ENCODE measurements around the gene CD40. TPM values are rescaled to one million over a fixed set of nuclear protein-coding genes. Genes with fewer than 3 reads are reported as not detected.

The CD40 gene
- total RNA-seq, 6 experiments from 2014 or later, result 0.34 to 3.6 (median 0.62) TPM

GRCh38 chr20:46135856-46136633, 17.9 kb downstream of the CD40 start:
- no peaks in the 10 kb centered on the region for H3K9me3 Mint-ChIP-seq
- H3K4me1 Mint-ChIP-seq (ENCODE audit: low read depth), result peaks cover 8% of the 10 kb centered on the region
- no peak overlapping the region for H3K27ac Mint-ChIP-seq
- H3K4me3 Mint-ChIP-seq, result no peak overlapping the region
- DNase-seq, result no peak
- H3K36me3 Mint-ChIP-seq (ENCODE audit: low read depth), result no peaks in the 10 kb centered on the region
- TF ChIP-seq CTCF (IDR thresholded peaks at IDR 0.05), result no peak
- peaks cover 53% of the 10 kb centered on the region for H3K27me3 Mint-ChIP-seq (ENCODE audit: insufficient read depth)

DNA sequence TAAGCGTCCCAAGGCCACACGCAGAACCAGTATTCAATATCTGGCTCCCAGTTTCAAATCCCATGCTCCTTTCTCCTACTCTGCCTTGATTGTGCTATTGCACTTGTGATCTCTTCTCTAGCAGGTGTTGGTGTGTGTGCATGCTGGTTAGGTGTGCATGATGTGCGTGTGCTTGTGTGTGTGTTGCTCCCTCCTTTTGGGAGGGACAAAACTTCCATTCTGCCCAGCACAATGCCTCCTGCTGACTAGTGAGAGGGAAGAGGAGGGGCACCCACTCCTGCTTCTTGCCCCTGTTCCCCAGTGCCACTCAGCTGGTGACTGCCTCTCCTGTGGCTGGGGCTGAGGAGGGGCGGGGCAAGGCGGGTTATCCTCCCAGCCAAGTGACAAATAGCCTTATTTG, 19.7 kb downstream of the CD40 start:
- no peaks in the 10 kb centered on the region for H3K36me3 Mint-ChIP-seq (ENCODE audit: low read depth)
- H3K4me1 Mint-ChIP-seq (ENCODE audit: low read depth), result peaks cover 2% of the 10 kb centered on the region; the same call in 1 of the 2 replicates
- H3K9me3 Mint-ChIP-seq, result no peaks in the 10 kb centered on the region
- H3K27ac Mint-ChIP-seq, result no peak overlapping the region
- no peak for TF ChIP-seq CTCF (IDR thresholded peaks at IDR 0.05)
- H3K27me3 Mint-ChIP-seq (ENCODE audit: insufficient read depth), result peaks cover 60% of the 10 kb centered on the region
- H3K4me3 Mint-ChIP-seq, result no peak overlapping the region
- no peak for DNase-seq

DNA sequence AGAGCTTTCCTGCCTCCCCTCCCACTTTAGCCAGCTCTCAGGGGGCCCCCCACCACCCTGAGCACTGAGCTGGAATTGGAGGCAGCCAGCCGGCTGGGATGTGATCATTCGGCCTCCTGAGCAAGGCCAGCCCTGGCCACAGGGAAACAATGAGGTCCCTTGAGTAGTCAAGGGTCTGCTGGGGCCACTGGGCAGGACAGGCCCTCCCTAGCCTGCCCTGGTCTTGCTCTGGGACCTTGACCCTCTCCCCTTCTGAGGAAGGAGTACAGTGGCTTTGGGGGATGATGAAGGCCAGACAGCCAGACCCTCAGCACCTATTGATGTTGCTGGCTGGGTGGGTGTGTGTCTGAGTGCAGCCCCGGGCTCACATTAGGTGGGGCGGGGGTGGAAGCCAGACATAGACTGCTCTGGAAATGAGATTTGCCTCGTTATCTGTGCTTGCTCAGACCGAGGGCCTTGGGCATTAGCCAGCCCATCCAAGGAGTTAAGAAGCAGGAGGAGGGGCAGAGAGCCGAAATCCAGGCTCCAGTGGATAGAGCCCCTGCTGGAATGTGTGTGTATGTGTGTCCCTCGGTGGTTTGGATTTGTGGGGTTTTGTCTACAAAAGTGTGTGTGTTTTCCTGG, 21.3 kb downstream of the CD40 start:
- Mint-ChIP-seq H3K4me1 (ENCODE audit: low read depth) (no peaks in the 10 kb centered on the region), H3K9me3 (no peaks in the 10 kb centered on the region), H3K27ac (no peak overlapping the region), H3K36me3 (ENCODE audit: low read depth) (no peaks in the 10 kb centered on the region), H3K4me3 (no peak overlapping the region), H3K27me3 (ENCODE audit: insufficient read depth) (peaks cover 59% of the 10 kb centered on the region)
- no peak for DNase-seq
- TF ChIP-seq CTCF (IDR thresholded peaks at IDR 0.05), result no peak

GRCh38 chr20:46139908-46140482, 21.9 kb downstream of the CD40 start:
- DNase-seq, result no peak
- Mint-ChIP-seq H3K4me3 (no peak overlapping the region), H3K36me3 (ENCODE audit: low read depth) (no peaks in the 10 kb centered on the region), H3K4me1 (ENCODE audit: low read depth) (no peaks in the 10 kb centered on the region), H3K27me3 (ENCODE audit: insufficient read depth) (peaks cover 54% of the 10 kb centered on the region), H3K9me3 (no peaks in the 10 kb centered on the region), H3K27ac (no peak overlapping the region)
- no peak for TF ChIP-seq CTCF (IDR thresholded peaks at IDR 0.05)

- H3K27me3 Mint-ChIP-seq (ENCODE audit: insufficient read depth), result peaks cover 49% of the 10 kb centered on the region
- no peak overlapping the region for H3K4me3 Mint-ChIP-seq
- no peaks in the 10 kb centered on the region for H3K36me3 Mint-ChIP-seq (ENCODE audit: low read depth)
- H3K9me3 Mint-ChIP-seq, result no peaks in the 10 kb centered on the region
- no peak overlapping the region for H3K27ac Mint-ChIP-seq
- no peak for TF ChIP-seq CTCF (IDR thresholded peaks at IDR 0.05)
- H3K4me1 Mint-ChIP-seq (ENCODE audit: low read depth), result no peaks in the 10 kb centered on the region
- DNase-seq, result no peak
These were observed 24.0 kb downstream of the CD40 start for GRCh38 chr20:46142124-46142523.

Data from HFFc6 (cell line).